ENCODE measurements around the gene ACKR2. TPM values are rescaled to one million over a fixed set of nuclear protein-coding genes. Genes with fewer than 3 reads are reported as not detected.

The ACKR2 gene
- total RNA-seq, 1 donor = not detected

- peaks cover 14% of the 10 kb centered on the region for H3K27me3 ChIP-seq (ENCODE audit: insufficient read depth, low read length)
- TF ChIP-seq CTCF (IDR thresholded peaks at IDR 0.05; ENCODE audit: extremely low read depth, low read depth, low read length) = no peak
- no peak overlapping the region for H3K4me3 ChIP-seq (ENCODE audit: insufficient read depth, low read length)
- H3K79me2 ChIP-seq (ENCODE audit: insufficient read depth, low read length) = no peaks in the 10 kb centered on the region
- no peaks in the 10 kb centered on the region for H3K9me3 ChIP-seq (ENCODE audit: low read depth, low read length)
- H3K4me2 ChIP-seq (ENCODE audit: insufficient read depth, low read length) = no peak overlapping the region
- no peak for DNase-seq (ENCODE audit: insufficient read length, low spot score, missing footprints)
- no peak overlapping the region for H3K27ac ChIP-seq (ENCODE audit: low read depth, low read length)
- peaks cover 4% of the 10 kb centered on the region for H3K4me1 ChIP-seq (ENCODE audit: insufficient read depth, low read length)
- no peaks in the 10 kb centered on the region for H3K36me3 ChIP-seq (ENCODE audit: insufficient read depth, low read length)
- no peaks in the 10 kb centered on the region for H4K20me1 ChIP-seq (ENCODE audit: insufficient read depth, low read length)
- H2AFZ ChIP-seq (ENCODE audit: low read length) = no peak overlapping the region
Observed at GRCh38 chr3:42819351-42819965, 10.2 kb downstream of the ACKR2 start.

GRCh38 chr3:42820746-42821051 is 11.5 kb downstream of the ACKR2 start:
- Histone ChIP-seq H3K4me1 (ENCODE audit: insufficient read depth, low read length) (peaks cover 4% of the 10 kb centered on the region), H3K9me3 (ENCODE audit: low read depth, low read length) (no peaks in the 10 kb centered on the region), H3K27me3 (ENCODE audit: insufficient read depth, low read length) (peaks cover 11% of the 10 kb centered on the region), H3K79me2 (ENCODE audit: insufficient read depth, low read length) (no peaks in the 10 kb centered on the region), H4K20me1 (ENCODE audit: insufficient read depth, low read length) (no peaks in the 10 kb centered on the region), H3K36me3 (ENCODE audit: insufficient read depth, low read length) (no peaks in the 10 kb centered on the region), H3K4me3 (ENCODE audit: insufficient read depth, low read length) (no peak overlapping the region), H3K27ac (ENCODE audit: low read depth, low read length) (no peak overlapping the region), H3K4me2 (ENCODE audit: insufficient read depth, low read length) (no peak overlapping the region), H2AFZ (ENCODE audit: low read length) (no peak overlapping the region)
- DNase-seq (ENCODE audit: insufficient read length, low spot score, missing footprints) = no peak
- TF ChIP-seq CTCF (IDR thresholded peaks at IDR 0.05; ENCODE audit: extremely low read depth, low read depth, low read length) = no peak

- DNase-seq (ENCODE audit: insufficient read length, low spot score, missing footprints) = no peak
- Histone ChIP-seq H3K27ac (ENCODE audit: low read depth, low read length) (no peak overlapping the region), H3K4me3 (ENCODE audit: insufficient read depth, low read length) (no peak overlapping the region), H4K20me1 (ENCODE audit: insufficient read depth, low read length) (no peaks in the 10 kb centered on the region), H3K36me3 (ENCODE audit: insufficient read depth, low read length) (no peaks in the 10 kb centered on the region), H3K4me1 (ENCODE audit: insufficient read depth, low read length) (peaks cover 4% of the 10 kb centered on the region), H3K27me3 (ENCODE audit: insufficient read depth, low read length) (peaks cover 13% of the 10 kb centered on the region), H3K79me2 (ENCODE audit: insufficient read depth, low read length) (no peaks in the 10 kb centered on the region), H3K4me2 (ENCODE audit: insufficient read depth, low read length) (no peak overlapping the region), H3K9me3 (ENCODE audit: low read depth, low read length) (no peaks in the 10 kb centered on the region), H2AFZ (ENCODE audit: low read length) (no peak overlapping the region)
- TF ChIP-seq CTCF (IDR thresholded peaks at IDR 0.05; ENCODE audit: extremely low read depth, low read depth, low read length) = no peak
Observed at GRCh38 chr3:42822828-42823227, 13.6 kb downstream of the ACKR2 start.

- Histone ChIP-seq H3K27ac (ENCODE audit: low read depth, low read length) (no peak overlapping the region), H3K4me3 (ENCODE audit: insufficient read depth, low read length) (no peak overlapping the region), H3K27me3 (ENCODE audit: insufficient read depth, low read length) (peaks cover 12% of the 10 kb centered on the region), H4K20me1 (ENCODE audit: insufficient read depth, low read length) (no peaks in the 10 kb centered on the region), H3K36me3 (ENCODE audit: insufficient read depth, low read length) (no peaks in the 10 kb centered on the region), H3K9me3 (ENCODE audit: low read depth, low read length) (no peaks in the 10 kb centered on the region), H3K4me2 (ENCODE audit: insufficient read depth, low read length) (no peak overlapping the region), H3K79me2 (ENCODE audit: insufficient read depth, low read length) (no peaks in the 10 kb centered on the region), H3K4me1 (ENCODE audit: insufficient read depth, low read length) (peaks cover 4% of the 10 kb centered on the region), H2AFZ (ENCODE audit: low read length) (peak overlapping the region; percentile 32)
- TF ChIP-seq CTCF (IDR thresholded peaks at IDR 0.05; ENCODE audit: extremely low read depth, low read depth, low read length) = no peak
- DNase-seq (ENCODE audit: insufficient read length, low spot score, missing footprints) = no peak
Observed at GRCh38 chr3:42823351-42823750, 14.1 kb downstream of the ACKR2 start.
